ENCODE data around the gene SLC29A3. TPM values are rescaled to one million over a fixed set of nuclear protein-coding genes. Genes with fewer than 3 reads are reported as not detected.

SLC29A3 gene
- total and polyA plus RNA-seq, 10 of the 15 experiments (the other 5 are each of a cell fraction or from before 2014, with no cell fraction given), result 1.5 to 4.0 (median 2.7) TPM

- Histone ChIP-seq H3K9me3 (replicated peaks; ENCODE audit: control insufficient read depth, insufficient read depth, low read length) (no peaks in the 10 kb centered on the region; the same call in 2 of the 3 replicates), H2AFZ (ENCODE audit: control insufficient read depth, low read depth, low read length) (no peak overlapping the region), H3K36me3 (ENCODE audit: control insufficient read depth in 2 of 2, insufficient read depth in 2 of 2, low read length in 1 of 2) (no peaks in the 10 kb centered on the region), H3K4me3 (no peak overlapping the region), H3K4me2 (ENCODE audit: control insufficient read depth, insufficient read depth) (no peak overlapping the region), H3K27ac (ENCODE audit: control insufficient read depth, insufficient read depth) (no peak overlapping the region), H3K4me1 (ENCODE audit: control insufficient read depth, insufficient read depth, low read length) (no peaks in the 10 kb centered on the region), H3K9ac (ENCODE audit: control insufficient read depth, insufficient read depth, low read length) (no peak overlapping the region), H3K27me3 (replicated peaks in 1 of 2; ENCODE audit: control insufficient read depth in 2 of 2, insufficient read depth in 2 of 2, low read length in 1 of 2) (no peaks in the 10 kb centered on the region; a peak in 1 of 4 replicates), H4K20me1 (ENCODE audit: control insufficient read depth, insufficient read depth) (no peaks in the 10 kb centered on the region), H3K79me2 (ENCODE audit: control insufficient read depth, insufficient read depth, low read length) (no peaks in the 10 kb centered on the region)
- SMC1A ChIA-PET (ENCODE audit: uncharacterized antibody, unreplicated experiment), result interaction anchor here (0.6 to 0.8 kb wide), 2 partner anchors 270 to 475 kb away, joined by 3 read pairs; no protein-coding TSS in a partner anchor
- ATAC-seq, result no peak; the same call in 2 of the 3 replicates
- no peak for DNase-seq (ENCODE audit: low read depth, low spot score)
- RAD21 ChIA-PET (ENCODE audit: unreplicated experiment), result no interaction called here
- no peak for FAIRE-seq
- 35% methylated on average over 5 of the region's 5 CpGs for WGBS (ENCODE audit: insufficient coverage, insufficient replicate concordance, low lambda C conversion rate, missing lambda C conversion rate)
- no peak for TF ChIP-seq IRF3 (IDR thresholded peaks at IDR 0.05)
- TF ChIP-seq ATF2 (IDR thresholded peaks at IDR 0.05; ENCODE audit: low read length), result no peak
- no peak for TF ChIP-seq NKRF (conservative IDR thresholded peaks at IDR 0.05)
- no peak for TF ChIP-seq CUX1 (IDR thresholded peaks at IDR 0.05; ENCODE audit: insufficient replicate concordance, low read depth, low read length)
- CTCF ChIA-PET, result interaction anchor here (1.0 kb wide), 1 partner anchor 10 kb away, joined by 3 read pairs; no protein-coding TSS in a partner anchor
- no TSS peak for BruUV-seq (replicated peaks)
- intact Hi-C loops (cut with micrococcal nuclease; ENCODE audit: unreplicated experiment) (no loop called here), in situ Hi-C loops (cut with MboI) (no loop called here)
- POLR2A ChIA-PET, result no interaction called here
These were observed 38.8 kb upstream of the SLC29A3 start for GRCh38 chr10:71280216-71280615.

Measured in GM12878 (cell line).